A204.1 (cell line): ENCODE data around the gene UTRN.

Source experiments
- FAIRE-seq: peaks from 2 replicates; lab custom pipeline; 2012; peaks lifted over from hg19 to GRCh38; lab: Jason Lieb, UNC

UTRN gene

GRCh38 chr6:144284783-144285547 is at the start of gene UTRN:
Gene UTRN (plus strand): TSS chr6:144285335. CDS start chr6:144291829, 6,494 bp downstream.
- FAIRE-seq: no peak

GRCh38 chr6:144244688-144245087 is 40.4 kb upstream of the UTRN start:
- no peak for FAIRE-seq

GRCh38 chr6:144246988-144247387 is 38.1 kb upstream of the UTRN start:
- FAIRE-seq: no peak

- no peak for FAIRE-seq
Measured at GRCh38 chr6:144248003-144248402, 37.1 kb upstream of the UTRN start.

GRCh38 chr6:144248476-144249301 is 36.4 kb upstream of the UTRN start:
- FAIRE-seq: no peak

GRCh38 chr6:144250276-144250675 is 34.9 kb upstream of the UTRN start:
- FAIRE-seq: no peak

GRCh38 chr6:144252259-144252658 is 32.9 kb upstream of the UTRN start:
- no peak for FAIRE-seq

- no peak for FAIRE-seq
Measured at GRCh38 chr6:144259986-144260385, 25.1 kb upstream of the UTRN start.

- FAIRE-seq: no peak
Measured at GRCh38 chr6:144262470-144263369, 22.4 kb upstream of the UTRN start.

GRCh38 chr6:144263786-144264185 is 21.3 kb upstream of the UTRN start:
- no peak for FAIRE-seq

- FAIRE-seq: no peak
Measured at GRCh38 chr6:144264270-144265060, 20.7 kb upstream of the UTRN start.

- FAIRE-seq: no peak
Measured at GRCh38 chr6:144265061-144265357, 20.1 kb upstream of the UTRN start.

GRCh38 chr6:144265390-144265789 is 19.7 kb upstream of the UTRN start:
- FAIRE-seq: no peak

GRCh38 chr6:144266091-144266649 is 19.0 kb upstream of the UTRN start:
- no peak for FAIRE-seq

GRCh38 chr6:144268794-144269349 is 16.3 kb upstream of the UTRN start:
- no peak for FAIRE-seq

GRCh38 chr6:144277174-144277573 is 8.0 kb upstream of the UTRN start:
- FAIRE-seq: no peak

GRCh38 chr6:144277605-144278227 is 7.4 kb upstream of the UTRN start:
- FAIRE-seq: no peak

GRCh38 chr6:144278659-144279314 is 6.3 kb upstream of the UTRN start:
- no peak for FAIRE-seq

GRCh38 chr6:144279484-144280150 is 5.5 kb upstream of the UTRN start:
- no peak for FAIRE-seq
